Femur (tissue), 1 donor: ENCODE data around the gene COX6A2.
"Not testable (repeated sequence)": the region's sequence is repeated elsewhere in the genome, so short reads cannot be mapped to it uniquely, and the experiment has no call there.

Source experiments
- DNase-seq: peaks from one replicate; pipeline ENCODE4 v3.0.0-alpha.2; 2017

The COX6A2 gene

DNA sequence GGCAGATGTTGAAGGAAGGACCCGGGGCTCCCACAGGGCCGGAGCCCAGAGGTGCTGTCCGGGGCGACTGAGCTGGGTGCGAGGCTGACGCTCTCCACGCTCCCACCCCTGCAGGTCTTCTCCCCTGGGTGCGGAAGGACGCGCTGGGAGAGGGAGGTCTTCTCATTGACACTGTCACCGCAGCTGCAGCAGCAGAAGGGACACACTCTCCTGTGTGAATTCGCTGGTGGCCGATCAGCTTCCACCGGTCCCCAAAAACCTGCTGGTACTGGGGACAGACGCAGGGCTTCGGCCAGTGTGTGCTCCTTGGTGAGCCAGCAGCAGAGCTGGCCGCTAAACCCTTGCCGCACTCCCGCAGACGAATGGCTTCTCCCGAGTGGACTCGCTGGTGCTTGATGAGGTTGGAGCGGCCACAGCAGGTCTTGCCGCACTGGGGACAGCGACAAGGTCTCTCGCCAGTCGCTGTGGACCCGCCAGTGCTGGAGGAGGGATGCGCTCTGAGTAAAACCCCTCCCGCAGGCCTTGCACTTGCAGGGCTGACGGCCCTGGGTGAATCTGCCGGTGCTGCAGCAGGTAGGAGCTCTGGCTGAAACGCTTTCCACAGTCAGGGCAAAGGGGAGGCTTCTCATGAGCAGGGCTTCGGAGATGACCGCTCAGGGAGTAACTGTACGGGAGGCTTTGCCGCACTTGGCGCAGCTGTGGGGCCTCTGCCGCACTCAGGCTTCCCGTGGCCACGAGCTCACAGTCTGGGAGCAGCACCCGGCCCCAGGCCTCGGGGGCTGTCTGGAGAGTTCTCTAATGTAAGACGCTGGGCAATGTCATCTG is 8.3 kb upstream of the COX6A2 start:
- no peak for DNase-seq

DNA sequence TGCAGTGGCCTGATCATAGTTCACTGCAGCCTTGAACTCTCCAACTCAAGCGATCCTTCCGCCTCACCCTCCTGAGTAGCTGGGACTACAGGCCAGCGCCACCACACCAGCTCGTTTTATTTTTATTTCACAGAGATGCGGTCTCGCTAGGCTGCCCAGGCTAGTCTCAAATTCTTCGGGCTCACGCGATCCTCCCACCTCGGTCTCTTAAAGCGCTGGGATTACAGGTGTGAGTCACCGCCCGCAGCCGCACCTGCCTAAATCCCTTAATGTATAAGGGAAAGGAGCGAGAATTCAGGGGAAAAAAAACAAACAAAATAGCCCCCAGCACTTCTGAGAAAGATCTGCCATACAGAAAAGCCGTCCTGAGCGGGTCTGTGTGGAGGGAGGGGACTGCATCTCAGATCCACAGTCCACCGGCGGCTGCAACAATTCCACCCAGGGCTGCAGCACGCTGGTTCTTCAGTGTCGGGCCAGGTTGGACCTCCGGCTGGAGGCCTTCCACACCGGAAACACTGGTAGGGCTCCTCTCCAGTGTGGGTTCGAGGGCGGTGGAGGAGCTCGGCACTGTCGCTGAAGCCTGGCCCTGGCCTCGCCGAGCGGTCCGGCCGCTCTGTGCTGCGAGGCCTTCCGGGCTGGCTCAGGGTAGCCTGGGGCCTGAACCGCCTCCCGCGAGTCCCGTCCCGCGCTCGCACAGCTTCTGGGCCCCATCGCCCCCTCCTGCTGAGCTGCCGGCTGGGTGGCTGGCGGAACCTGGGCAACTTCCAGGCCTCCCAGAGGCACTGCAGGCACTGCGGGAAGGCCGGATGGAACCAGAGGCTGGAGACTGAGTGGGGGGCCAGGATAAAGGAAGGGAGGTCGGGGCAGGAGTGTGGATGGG is 7.4 kb upstream of the COX6A2 start:
- DNase-seq, result peak; percentile 0

DNA sequence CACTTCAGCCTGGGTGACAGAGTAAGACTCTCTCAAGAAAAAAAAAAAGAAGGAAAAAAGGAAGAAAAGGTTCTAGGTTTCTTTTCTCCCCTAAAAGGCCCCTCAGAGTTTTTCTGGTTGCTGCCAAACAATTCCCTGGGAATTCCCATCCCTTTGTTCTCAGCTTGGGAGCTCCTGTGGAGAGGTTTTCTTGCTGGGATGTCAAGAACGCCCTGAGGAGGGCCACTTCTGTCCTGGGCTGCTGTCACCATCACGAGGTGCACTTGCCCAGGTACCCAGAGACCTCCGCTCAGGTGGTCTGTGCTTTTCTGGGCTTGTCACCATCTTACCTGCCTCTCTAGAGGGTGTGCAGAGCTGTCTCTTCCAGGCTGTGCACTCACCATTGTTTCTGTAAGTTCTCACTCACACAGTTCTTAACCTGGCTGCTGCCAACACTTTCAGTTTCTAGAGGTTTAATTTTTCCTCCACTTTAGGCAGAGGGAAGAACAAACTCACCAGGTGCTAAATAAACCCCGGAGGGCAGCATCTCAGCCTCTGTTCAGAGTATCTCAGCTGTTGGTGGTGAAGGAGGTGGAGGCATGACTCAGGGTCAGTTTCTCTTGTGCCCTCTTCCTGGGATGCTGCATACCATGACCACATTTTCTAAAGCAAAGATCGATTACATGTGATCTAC is 2.4 kb upstream of the COX6A2 start:
- DNase-seq, result no peak

DNA sequence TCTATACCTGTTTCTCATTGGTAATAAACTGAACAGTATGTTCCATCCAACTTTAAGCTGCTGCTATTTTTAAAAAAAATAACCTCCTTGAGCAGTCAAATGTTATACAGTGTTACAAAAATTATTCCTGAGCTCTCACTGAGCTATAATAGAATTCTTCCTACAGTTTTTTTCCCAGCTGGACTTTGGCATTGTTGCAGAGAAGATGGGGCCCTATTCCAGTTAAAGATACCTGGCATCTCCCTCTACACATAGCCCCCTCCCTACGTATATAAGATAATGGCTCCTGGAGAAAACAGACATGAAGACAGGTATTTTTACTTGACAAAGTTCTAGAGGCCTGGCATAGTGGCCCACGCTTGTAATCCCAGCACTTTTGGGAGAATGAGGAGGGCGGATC is 1.6 kb upstream of the COX6A2 start:
- DNase-seq, result no peak

DNA sequence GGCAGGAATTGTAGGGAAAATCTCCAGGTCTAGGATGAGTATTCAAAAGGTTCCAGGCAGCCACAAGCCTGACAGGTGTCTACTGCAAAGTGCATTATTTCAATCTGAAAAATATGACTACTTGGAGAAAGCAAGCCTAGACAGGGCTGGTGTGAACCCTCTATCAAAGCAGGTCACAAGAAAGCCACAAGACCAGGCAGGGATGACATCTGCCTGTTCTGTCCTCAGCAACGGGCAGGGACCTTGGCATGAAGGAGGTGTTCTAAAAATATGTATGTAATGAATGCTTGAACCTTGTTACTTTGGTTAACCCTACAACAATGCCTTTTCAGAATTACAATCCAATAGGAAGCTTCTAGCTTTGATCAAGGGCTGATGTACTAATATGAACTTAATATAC is 1.2 kb upstream of the COX6A2 start:
- DNase-seq, result no peak

DNA sequence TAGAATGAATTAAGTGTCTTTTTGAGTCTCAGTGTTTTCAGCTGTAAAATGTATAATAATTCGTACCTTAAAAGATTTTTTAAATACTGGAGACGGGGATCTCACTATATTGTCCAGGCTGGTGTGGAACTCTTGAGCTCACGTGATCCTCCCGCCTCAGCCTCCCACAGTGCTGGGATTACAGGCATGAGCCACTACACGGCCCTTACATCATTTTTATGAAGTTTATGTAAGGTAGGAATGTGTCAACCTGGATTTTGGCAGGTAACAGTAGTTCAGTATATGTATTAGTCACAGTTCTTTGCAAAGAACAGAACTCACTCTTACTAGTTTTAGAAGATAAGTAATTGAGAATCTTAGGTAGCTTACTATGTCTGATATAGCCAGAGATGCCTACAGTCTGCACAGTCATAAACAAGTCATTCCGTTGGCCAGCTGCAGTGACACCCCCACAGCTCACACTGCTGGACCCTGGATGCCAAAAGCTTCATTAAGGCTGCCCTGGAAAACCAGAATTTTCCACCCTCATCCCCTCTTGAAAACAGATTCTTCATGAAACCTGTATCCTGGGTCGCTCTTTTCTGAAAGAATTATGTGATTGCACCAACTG is 583 bp upstream of the COX6A2 start:
- DNase-seq, result no peak

DNA sequence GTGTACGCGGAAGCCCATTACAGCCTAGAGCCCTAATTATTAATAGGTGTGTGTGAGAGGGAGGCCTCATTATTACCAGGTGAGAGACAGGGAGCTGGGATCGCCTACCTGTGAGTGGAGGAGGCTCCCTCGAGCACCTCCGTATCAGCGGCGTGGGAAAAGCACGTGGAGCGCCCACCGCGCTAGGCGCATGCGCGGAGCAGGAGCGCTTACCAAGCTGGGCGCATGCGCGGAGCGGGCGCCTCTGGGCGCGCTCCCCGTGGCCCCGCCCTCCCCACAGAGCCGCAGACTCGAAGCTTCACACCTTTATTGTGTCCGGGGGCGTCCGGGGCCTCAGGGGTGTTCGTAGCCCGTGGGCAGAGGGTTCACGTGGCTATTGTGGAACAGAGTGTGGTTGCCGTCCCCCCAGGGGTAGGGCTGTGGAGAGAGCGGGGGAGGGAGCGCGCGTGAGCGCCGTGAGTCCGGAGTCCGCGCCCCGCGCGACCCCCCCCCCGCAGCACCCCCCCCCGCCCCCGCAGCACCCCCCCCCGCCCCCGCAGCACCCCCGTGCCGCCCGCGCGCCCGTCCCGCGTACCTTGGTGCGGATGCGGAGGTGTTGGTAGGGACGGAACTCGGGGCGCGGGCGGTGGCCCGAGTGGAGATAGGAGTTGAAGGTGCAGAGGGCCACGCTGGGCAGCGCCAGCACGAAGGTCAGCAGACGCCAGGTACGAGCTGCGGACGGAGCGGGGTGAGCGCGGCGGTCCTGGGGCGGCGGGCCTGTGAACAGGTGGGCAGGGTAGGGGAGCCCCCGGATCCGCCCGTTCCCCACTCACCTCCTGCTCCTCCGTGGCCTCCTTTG is 500 bp downstream of the COX6A2 start:
- peak; percentile 78 for DNase-seq

DNA sequence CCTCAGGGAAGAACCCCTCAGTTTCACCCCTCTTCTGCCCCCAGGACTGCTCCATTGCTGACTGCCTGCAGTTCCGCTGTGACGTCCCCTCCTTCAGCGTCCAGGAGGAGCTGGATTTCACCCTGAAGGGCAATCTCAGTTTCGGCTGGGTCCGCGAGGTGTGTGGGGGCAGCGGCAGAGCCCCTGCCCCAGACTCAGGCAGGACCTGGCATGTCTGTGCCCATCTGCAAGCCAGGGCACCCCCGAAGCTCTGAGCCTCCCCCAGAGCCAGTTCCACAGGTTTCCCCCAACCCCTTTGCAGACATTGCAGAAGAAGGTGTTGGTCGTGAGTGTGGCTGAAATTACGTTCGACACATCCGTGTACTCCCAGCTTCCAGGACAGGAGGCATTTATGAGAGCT is 4.4 kb downstream of the COX6A2 start:
- no peak for DNase-seq

DNA sequence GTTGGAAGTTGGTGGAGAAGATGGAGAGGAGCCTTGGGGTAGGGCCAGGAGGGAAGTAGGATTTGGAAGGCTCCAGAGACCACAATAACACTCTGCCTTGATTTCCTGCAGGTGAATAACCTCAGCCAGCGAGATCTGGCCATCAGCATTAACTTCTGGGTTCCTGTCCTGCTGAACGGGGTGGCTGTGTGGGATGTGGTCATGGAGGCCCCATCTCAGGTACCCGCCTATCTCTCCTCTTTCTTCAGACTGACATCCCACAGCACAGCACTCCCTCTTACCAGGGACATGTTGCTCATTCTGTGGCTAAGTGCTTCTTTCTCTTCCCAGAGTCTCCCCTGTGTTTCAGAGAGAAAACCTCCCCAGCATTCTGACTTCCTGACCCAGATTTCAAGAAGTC is 4.9 kb downstream of the COX6A2 start:
- DNase-seq, result no peak

DNA sequence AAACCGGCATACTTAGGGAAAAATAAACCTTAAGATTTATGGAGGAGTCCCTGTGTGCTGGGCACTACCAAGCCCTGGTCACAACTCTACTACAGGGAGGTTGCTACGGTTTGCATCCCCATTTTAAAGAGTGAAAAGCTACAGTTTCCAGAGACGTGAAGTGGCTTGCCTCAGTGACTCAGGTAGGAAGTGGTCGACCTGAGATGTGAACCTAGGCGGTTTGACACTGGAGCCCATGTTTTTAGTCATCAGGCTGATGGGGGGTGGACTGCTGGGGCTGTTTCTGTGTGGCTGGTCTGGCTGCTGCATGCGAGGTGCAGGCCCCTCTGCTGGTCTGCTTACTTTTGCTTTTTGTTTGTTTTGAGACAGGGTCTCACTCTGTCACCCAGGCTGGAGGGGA is 6.6 kb downstream of the COX6A2 start:
- no peak for DNase-seq

DNA sequence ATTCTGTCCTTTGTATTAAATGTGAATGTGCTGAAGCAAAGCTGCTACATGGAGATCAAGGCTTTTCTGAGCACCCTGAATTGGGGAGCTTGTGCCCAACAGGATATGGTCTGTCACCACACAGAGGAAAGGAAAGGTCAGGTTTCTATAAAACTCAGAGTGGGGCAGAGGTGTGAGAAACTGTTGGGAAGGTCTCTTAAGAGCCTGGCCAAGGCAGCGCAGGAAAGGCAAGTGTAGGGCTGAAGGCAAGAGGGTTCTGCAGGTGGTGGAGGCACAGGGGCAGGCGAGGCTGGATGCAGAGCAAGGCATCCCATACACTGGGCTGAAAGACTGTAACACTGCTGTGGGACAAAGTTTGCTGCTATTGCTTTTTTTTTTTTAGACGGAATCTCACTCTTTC is 8.1 kb downstream of the COX6A2 start:
- DNase-seq, result no peak

DNA sequence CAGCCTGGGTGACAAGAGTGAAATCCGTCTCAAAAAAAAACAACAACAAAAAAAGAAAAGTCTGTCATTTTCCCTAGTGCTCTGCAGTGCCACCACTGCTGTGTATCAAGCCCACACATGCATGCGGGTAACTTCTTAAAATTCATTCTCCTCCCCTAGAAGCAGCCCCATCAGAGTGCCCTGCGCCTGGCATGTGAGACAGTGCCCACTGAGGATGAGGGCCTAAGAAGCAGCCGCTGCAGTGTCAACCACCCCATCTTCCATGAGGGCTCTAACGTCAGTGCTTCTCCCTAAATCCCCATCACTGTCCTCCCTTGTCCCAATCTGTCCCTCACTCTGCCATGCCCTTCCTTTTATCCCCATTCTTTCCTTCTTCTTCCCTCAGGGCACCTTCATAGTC is 10.2 kb downstream of the COX6A2 start:
- no peak for DNase-seq

DNA sequence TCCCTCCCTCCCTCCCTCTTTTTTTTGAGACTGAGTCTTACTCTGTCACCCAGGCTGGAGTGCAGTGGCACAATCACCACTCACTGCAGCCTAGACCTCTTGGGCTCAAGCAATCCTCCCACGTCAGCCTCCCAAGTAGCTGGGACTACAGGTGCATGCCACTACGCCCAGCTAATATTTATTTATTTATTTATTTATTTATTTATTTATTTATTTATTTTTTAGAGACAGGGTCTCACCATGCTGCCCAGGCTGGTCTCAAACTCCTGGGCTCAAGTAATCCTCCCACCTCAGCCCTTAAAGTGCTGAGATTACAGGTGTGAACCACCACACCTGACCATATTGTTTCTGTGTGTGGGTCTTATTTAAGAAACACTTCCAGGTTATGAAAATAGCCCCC is 11.1 kb downstream of the COX6A2 start:
- not testable (repeated sequence) for DNase-seq

DNA sequence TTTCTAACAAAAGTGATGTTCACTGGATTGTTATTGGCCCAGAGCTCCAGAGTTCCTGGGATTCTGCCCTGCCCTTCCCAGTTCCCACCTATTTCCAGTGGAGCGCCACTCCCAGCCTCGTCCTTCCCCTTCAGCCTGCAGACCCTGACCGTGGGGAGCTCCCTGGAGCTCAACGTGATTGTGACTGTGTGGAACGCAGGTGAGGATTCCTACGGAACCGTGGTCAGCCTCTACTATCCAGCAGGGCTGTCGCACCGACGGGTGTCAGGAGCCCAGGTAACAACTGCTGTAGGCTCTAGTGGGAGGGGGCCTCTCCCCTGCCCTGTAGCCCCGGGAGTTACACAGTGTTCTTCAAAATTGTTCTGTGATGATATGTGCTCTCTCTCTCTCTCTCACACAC is 11.8 kb downstream of the COX6A2 start:
- DNase-seq, result no peak

DNA sequence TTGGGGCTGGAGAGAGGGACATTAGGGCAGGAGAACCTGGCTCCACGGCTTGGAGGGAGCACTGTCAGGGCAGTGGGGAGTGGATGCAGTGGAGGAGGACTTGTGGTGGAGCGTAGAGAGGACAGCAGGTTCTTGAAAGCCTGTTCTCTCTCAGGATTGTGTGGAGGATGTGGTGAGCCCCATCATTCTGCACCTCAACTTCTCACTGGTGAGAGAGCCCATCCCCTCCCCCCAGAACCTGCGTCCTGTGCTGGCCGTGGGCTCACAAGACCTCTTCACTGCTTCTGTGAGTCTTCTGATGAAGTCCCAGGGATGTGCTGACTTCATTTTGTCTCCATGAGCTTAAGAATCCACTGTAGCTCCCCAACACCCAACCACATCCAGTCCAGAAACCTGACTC is 13.5 kb downstream of the COX6A2 start:
- DNase-seq, result no peak

DNA sequence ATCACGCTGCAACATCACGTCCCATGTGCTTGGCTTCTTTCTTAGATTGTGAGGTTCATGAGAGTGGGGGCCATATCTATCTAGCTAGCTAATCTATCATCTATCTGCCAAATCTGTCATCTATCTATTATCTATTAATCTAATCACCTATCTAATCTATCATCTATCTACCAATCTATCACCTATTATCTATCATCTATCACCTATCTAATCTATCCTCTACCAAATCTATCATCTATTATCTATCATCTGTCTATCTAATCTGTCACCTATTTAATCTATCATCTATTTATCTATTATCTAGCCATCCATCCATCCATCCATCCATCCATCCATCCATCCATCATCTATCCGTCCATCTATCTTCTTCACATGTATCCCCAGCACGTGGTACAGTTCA is 14.2 kb downstream of the COX6A2 start:
- no peak for DNase-seq

DNA sequence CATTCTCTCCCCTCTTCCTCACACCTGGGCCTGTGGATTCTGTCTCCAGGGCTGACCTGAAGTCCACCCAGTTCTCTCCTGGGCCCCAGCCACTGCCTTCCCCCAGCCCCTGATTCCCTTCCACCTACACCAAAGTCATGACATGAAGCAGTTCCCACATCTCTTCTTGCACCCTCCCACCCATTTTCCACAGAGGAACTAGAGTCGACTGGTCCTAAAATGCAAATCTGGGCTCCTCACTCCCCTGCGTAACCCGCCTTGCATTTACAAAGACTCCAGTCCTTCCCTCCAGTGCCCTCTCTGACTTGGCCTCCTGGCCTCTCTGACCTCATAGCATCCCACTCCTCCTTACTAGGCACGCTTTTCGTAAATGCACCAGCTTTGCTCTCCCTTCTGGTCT is 14.8 kb downstream of the COX6A2 start:
- no peak for DNase-seq

DNA sequence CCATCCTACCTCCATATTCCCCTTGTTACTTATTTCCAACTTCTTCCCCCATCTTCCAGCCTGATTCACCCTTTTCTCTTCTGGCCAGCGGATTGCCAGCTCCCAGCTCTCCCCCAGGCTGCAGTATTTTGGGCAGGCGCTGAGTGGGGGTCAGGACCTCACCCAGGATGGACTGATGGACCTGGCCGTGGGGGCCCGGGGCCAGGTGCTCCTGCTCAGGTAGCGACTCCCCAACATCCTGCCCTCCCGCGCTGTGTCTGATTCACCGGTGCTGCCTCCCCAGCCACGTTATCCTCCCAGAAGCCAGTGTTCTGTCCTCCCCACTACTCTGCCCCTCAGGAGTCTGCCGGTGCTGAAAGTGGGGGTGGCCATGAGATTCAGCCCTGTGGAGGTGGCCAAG is 15.4 kb downstream of the COX6A2 start:
- DNase-seq, result no peak

DNA sequence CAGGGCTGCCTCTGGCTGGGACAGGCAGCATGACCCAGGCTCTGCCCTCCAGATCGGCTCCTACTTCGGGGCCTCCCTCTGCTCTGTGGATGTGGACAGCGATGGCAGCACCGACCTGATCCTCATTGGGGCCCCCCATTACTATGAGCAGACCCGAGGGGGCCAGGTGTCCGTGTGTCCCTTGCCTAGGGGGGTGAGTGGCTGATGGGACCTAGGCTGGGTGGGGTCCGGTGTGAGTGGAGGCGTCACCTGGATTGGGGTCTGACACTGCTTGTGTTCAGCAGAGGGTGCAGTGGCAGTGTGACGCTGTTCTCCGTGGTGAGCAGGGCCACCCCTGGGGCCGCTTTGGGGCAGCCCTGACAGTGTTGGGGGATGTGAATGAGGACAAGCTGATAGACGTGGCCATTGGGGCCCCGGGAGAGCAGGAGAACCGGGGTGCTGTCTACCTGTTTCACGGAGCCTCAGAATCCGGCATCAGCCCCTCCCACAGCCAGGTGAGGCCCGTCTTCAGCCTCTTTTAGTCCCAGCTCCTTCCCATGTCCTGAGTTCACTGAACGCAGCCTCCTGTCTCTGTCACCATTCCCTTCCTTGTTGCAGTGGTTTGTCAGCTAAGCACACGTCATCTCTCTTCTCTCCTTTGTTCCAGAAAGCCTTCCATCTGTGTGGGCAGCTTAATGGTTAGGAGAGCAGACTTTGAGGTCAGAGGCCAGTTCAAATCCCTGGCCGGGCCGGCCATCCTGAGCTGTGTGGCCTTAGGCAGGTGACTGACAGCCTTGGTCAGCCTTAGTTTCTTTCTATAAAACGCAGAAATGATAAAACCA is 16.9 kb downstream of the COX6A2 start:
- DNase-seq, result no peak

DNA sequence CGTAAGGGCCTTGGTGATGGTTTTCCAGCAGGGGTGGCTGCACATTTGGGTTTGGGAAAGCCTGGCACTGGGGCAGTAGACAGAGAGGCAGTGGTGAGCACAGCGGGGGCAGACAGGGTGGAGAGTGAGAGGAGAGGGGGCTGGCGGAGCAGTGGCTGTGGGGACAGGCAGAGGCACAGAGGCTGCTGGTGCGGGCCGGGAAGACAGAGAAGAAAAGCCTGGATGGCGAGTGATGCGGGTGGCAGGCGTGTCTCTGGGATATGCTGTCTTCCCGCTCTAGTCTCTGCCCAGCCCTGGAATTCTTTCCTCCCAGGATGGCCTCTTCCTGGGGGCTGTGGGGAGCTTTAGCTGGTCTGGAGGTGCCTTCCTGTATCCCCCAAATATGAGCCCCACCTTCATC is 18.1 kb downstream of the COX6A2 start:
- no peak for DNase-seq

DNA sequence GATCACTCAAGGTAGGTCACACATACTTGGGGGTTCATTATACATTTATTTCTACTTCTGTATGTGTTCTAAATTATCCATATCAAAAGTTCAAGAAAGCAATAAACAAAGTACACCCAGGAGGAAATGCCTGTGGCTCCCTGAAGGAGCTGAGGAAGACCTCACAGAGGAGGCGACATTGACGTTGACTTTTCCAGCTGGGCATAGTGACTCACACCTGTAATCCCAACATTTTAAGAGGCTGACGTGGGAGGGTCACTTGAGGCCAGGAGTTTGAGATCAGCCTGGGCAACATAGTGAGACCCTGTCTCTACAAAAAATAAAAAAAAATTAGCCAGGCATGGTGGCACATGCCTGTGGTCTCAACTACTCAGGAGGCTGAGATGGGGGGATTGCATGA is 18.7 kb downstream of the COX6A2 start:
- DNase-seq, result no peak
